ENCODE results near the gene REEP2.
"Not testable (repeated sequence)": the region's sequence is repeated elsewhere in the genome, so short reads cannot be mapped to it uniquely, and the experiment has no call there.

REEP2 gene, protein sequence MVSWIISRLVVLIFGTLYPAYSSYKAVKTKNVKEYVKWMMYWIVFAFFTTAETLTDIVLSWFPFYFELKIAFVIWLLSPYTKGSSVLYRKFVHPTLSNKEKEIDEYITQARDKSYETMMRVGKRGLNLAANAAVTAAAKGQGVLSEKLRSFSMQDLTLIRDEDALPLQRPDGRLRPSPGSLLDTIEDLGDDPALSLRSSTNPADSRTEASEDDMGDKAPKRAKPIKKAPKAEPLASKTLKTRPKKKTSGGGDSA

DNA sequence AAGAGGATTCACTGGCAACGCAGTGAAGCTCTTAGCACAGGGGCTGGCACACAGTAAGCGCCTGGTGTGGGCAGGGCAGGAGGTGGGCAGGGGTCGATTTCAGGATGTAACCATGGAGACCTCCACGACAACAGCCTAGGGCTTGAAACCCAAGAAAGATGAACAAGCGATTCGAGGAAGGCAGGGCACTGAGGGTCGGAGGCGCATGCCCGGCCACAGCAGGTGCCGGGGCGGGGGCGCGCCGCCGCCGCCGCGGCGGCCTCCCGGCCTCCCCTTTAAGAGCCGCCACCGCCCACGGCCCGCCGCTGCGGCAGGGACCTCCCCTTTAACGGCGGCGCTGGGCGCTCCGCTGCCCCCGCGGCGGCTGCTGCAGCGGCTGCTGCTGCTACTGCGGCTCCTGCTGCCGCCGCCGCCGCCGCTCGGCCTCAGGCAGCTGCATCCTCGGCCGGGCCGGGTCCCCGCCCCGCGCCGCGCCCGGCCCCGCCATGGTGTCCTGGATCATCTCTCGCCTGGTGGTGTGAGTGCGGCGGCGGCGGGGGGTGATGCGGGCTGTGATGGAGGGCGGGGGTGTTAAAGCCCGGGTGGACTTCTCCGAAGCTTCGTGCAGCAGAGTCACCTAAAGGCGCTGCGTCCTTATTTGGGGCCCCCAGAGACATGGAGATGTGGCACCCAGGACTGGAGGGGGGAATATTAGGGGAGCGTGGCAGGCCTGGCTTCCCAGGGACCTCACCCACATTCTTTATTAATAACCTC is at the start of gene REEP2:
Gene REEP2, plus strand, starts transcription at position 334 of the 753 bp plus-strand sequence. Its CDS starts 152 bp downstream, at position 486.
- no peak for DNase-seq

DNA sequence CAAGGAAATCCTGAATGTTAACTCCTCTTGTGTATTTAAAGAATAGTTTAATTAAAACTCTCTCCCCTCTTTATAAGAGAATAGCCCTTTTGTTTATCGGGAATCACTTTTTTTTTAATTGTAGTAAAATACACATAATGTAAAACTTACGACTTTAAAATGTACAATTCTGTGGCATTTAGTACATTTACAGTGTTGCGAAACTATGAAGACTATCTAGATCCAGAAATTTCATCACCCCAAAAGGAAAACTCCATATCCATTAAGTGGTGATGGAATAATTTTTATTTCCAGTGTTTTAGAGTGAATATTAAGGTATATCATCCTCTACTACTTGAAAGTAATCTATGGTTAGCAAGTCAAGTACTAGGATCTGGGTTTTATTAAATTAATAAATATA is 49.5 kb upstream of the REEP2 start:
- DNase-seq = no peak

DNA sequence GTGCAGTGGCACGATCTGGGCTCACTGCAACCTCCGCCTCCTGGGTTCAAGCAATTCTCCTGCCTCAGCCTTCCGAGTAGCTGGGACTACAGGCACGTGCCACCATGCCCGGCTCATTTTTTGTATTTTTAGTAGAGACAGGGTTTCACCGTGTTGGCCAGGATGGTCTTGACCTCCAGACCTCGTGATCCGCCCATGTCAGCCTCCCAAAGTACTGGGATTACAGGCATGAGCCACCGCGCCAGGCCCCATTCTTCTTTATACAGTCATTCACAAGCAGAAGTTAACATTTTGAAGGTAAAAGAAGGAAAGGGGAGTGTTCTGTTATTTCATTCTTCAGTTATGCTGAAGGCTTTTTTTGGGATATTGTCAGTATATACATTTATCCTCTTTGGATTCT is 48.9 kb upstream of the REEP2 start:
- DNase-seq = not testable (repeated sequence)

- no peak for DNase-seq
Observed at GRCh38 chr5:138391859-138392386, 46.9 kb upstream of the REEP2 start.

DNA sequence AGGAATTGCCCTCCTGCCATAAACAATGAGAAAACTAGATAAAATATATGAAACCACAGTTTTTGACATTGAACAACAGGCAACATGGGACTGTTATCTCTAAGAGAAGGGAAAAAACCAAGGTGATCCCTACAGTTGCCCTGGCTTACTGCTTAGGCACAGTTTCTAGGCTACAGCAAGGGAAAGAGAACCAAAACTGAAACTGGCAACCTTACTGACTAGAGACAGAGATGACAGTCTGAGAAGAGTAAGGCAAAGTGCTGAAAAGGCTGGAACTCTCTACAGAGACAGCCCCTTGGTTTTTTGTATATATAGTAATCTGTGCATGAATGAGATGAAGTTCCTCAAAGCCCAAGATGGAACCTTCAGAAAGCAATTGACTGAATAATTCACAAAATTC is 36.2 kb upstream of the REEP2 start:
- DNase-seq = no peak

DNA sequence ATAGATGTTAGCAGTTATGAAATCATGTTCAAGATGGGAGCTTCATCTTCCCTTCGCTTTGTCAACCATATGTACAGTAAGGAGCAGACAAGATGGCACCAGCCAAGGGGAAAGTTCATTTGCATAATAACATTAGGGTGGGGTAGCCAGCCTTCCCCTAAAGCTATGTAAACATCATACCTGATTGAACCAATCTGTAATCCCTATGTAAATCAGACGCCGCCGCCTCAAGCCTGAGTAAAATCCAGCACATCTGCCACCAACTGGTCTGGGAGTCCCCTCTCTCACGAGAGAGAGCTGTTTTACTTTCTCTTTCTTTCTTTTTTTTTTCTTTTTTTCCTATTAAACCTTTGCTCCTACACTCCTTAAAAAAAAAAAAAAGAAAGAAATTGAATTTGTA is 30.8 kb upstream of the REEP2 start:
- DNase-seq = no peak

GRCh38 chr5:138410996-138411640 is 27.7 kb upstream of the REEP2 start:
- not testable (repeated sequence) for DNase-seq

DNA sequence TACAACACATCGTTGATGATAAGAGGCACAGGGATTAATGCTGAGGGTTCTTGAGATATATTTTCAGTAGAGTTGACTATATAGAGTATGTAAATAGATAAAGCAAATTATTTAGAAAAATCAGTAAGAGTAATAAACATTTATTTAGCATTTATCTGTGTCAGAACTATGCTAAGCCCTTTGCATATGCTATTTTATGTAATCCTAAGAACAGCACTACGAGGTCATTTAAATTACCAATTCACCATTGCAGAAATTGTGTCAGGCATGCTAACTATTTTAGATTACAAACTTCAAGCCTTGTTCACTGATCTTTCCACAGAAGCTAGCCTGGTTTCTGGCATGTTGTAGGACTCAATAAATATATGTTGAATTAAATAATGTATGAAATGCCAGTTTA is 20.4 kb upstream of the REEP2 start:
- no peak for DNase-seq

- no peak for DNase-seq
Observed at GRCh38 chr5:138425079-138425478, 13.8 kb upstream of the REEP2 start.

- no peak for DNase-seq
Observed at GRCh38 chr5:138435943-138436342, 2.9 kb upstream of the REEP2 start.

GRCh38 chr5:138438003-138438723 is 694 bp upstream of the REEP2 start:
- no peak for DNase-seq

DNA sequence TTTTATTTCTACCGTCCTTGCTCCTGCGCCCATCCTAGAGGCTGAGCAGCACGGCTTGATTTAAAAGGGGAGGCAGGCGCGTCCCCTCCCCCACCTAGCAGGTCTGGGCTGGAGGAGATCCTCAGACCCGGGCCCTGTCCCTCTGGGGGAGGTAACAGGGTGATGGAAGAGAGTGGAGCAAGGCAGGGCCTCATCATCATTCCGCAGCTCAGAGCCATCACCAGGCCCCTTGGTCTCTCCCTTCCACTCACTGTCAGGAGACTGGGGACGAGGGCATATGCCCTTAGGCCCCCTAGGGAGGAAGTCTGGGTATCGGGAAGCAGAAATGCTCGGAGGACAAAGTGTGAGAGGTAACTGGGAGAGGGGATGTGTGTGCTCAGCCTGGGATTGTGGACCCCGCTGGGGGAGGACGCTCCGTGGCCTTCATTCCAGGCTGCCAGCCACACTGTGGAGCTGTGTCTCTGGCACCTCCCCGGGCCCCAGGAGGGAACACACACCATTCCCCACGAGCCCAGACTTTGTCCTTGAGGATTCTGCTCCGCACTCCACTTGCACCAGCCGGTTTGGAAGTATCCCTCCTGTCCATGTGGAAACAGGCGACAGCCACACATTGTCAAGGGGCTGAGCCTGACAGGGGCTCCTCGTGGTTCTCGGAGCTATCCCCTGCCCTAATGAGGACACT is 761 bp downstream of the REEP2 start:
- DNase-seq = no peak

DNA sequence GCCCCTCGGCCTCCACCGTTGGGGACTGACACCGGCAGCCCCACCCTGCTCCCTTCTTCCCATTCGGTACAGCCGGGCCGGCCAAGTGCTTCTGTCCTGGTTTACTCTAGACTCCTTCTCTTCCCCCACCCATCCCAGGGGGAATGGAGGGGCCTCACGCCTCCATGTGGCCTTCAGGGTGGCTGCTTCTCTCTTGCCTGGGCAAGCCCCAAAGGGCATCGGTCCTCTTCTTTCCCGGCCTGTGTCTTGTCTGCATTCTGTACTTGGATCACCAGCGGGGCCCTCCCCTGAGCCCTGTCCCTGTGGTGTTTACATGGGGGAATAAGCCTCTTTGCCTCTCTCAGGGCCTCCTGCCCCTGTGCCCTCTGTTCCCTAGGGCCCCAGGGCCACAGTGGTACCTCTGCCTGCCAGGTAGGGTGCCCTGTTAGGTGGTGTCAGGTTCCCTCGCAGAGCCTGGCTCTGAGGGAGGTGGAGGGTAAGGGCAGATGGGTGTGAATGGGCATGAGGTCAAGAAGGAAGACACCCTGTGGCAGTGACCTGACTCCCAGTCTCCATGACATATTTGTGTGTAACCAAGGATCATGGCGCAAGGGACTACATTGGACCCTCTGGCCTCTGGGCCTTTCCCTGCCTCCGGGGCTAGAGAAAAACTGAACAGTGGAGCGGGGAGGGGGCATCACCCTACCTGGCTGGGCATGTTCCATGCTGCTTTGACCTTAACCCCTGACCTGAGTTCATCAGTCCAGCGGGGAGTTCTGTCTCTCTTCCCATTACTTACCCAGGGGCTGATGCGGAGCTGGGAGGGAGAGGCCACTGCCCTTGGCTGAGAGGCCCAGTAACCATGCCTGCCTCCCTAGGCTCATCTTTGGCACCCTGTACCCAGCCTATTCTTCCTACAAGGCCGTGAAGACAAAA is 1.6 kb downstream of the REEP2 start:
- DNase-seq = no peak

DNA sequence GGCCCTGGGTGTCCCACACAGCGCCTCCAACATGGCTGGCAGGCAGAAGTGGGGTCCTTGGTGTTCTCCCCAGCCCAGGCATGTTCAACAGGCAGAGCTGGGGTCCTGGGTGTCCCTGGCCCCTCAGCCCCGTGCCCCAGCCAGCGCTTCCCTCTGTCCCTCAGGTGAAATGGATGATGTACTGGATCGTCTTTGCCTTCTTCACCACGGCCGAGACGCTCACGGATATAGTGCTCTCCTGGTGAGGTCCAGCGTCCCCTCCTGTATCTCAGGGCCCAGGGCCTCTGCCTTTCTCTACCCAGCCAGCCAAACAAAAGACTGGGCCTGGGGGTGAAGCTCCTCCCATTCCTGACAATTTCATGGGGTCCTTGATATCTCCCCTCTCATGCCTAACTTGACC is 2.4 kb downstream of the REEP2 start:
- DNase-seq = no peak

DNA sequence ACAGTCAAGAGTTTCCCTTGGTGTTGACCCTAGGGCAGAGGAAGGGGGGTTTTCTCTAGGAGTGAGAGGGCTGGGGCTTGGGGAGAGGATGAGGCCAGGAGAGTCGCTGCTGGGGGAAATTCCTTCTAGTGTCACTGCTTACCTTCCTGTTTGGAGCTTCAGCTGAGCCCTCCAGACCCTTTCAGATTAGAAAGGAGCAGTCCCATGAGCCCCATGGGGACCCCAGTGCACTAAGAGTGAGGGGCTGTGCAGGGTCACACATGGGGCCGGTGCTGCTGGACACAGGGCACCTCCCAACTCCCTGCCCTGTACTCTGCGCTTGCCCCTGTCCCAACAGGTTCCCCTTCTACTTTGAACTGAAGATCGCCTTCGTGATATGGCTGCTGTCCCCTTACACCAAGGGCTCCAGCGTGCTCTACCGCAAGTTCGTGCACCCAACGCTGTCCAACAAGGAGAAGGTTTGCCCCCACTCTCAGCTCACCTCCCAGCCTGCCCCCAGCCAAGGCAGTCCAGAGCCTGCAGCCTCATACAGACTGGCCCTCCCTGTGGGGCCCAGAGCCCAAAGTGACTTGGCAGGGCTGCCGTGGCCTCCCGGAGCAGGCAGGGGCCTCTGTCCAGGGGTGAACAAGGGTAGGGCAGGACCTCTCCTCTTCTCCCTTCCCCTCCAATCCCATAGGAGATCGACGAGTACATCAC is 5.4 kb downstream of the REEP2 start:
- DNase-seq = no peak

DNA sequence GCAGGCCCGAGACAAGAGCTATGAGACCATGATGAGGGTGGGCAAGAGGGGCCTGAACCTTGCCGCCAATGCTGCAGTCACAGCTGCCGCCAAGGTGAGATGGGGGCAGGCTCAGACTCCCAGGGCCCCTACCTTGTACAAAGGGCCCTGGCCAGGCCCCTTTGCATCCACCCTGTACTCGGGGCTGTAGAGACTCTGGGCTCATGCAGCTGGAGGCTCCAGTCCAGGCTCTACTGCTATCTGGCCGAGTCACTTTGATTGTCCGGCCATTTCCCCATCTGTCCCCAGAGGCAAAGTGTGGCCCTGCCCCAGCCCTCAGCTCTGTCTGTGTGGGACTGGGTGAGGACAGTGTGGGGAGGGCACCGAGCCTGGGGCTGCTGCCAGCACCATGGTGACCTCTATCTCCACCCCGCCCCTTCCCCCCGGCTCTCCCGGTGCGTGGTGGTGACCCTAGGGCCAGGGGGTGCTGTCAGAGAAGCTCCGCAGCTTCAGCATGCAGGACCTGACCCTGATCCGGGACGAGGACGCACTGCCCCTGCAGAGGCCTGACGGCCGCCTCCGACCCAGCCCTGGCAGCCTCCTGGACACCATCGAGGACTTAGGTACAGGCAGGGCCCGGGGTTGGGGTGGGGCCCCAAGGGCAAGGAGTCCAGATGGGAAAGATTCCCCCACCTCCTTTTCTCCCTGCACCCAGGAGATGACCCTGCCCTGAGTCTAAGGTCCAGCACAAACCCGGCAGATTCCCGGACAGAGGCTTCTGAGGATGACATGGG is 6.1 kb downstream of the REEP2 start:
- DNase-seq = no peak

GRCh38 chr5:138445547-138446271 is 6.9 kb downstream of the REEP2 start:
- no peak for DNase-seq

GRCh38 chr5:138448070-138448469 is 9.2 kb downstream of the REEP2 start:
- DNase-seq = no peak

Data from SHP77 treated with DMSO at 0.1 percent for 48 hours (cell line).